K562 (cell line): ENCODE data around the gene ACTRT3. TPM values are rescaled to one million over a fixed set of nuclear protein-coding genes. Genes with fewer than 3 reads are reported as not detected.

Experiments used
- BDP1 ChIP-seq: IDR thresholded peaks from 3 replicates; pipeline ENCODE4 v1.6.1; 2011; ENCODE audit not compliant: insufficient read length, insufficient read depth
- BRD9 ChIP-seq: fragments of 450-650 bp; IDR thresholded peaks from 2 replicates; pipeline ENCODE4 v1.6.1; 2018; ENCODE audit warnings: low read depth; ENCODE audit not compliant: partially characterized antibody
- BRF2 ChIP-seq: IDR thresholded peaks from 3 replicates; pipeline ENCODE4 v1.6.1; 2011; ENCODE audit warnings: borderline replicate concordance, mild to moderate bottlenecking; ENCODE audit not compliant: insufficient read length, insufficient read depth
- CGGBP1 ChIP-seq: fragments of 250-450 bp; sonication (Bioruptor Pico); IDR thresholded peaks from 2 replicates; pipeline ENCODE4 v1.9.0; 2021; ENCODE audit warnings: mild to moderate bottlenecking
- CTBP1 ChIP-seq: fragments of 450-650 bp; IDR thresholded peaks from 2 replicates; pipeline ENCODE4 v1.6.1; 2016; ENCODE audit warnings: borderline replicate concordance
- ELF2 ChIP-seq: fragments of 250-450 bp; sonication (Bioruptor Pico); IDR thresholded peaks from 2 replicates; pipeline ENCODE4 v1.5.0; 2021; ENCODE audit warnings: mild to moderate bottlenecking
- NCOR1 ChIP-seq: fragments of 450-650 bp; IDR thresholded peaks from 2 replicates; pipeline ENCODE4 v1.6.1; 2016; ENCODE audit warnings: mild to moderate bottlenecking, moderate library complexity
- PHF8 ChIP-seq: fragments of 200-600 bp; sonication (generic); IDR thresholded peaks from 2 replicates; pipeline ENCODE4 v1.6.1; 2012; ENCODE audit warnings: mixed run types, mild to moderate bottlenecking, inconsistent platforms, low read length, moderate library complexity, borderline replicate concordance
- RFX5 ChIP-seq: IDR thresholded peaks from 2 replicates; pipeline ENCODE4 v1.6.1; 2011; ENCODE audit warnings: low read depth, mild to moderate bottlenecking, improper control_type of control experiment, low read length
- SP1 ChIP-seq: sonication (generic); formaldehyde crosslinking; IDR thresholded peaks from 2 replicates; pipeline ENCODE4 v1.8.1; 2022; ENCODE audit warnings: mild to moderate bottlenecking, missing genetic modification reagents
- STAT5A ChIP-seq: IDR thresholded peaks from 2 replicates; pipeline ENCODE4 v1.6.1; 2012; ENCODE audit warnings: low read length, inconsistent platforms, borderline replicate concordance
- TBL1XR1 ChIP-seq, 2 experiments: IDR thresholded peaks; 2 replicates each; pipeline ENCODE4 v1.6.1; 2012; ENCODE audit warnings: improper control_type of control experiment in 2 of 2, low read length in 2 of 2, mild to moderate bottlenecking in 1 of 2
- TBP ChIP-seq: optimal IDR thresholded peaks from 2 replicates; pipeline ENCODE3; 2011; ENCODE audit warnings: low read depth, low read length, improper control_type of control experiment
- TFAM ChIP-seq: fragments of 250-450 bp; sonication (Bioruptor Pico); conservative IDR thresholded peaks from 2 replicates; pipeline ENCODE4 v1.5.0; 2021; ENCODE audit warnings: mild to moderate bottlenecking, moderate library complexity
- USF2 ChIP-seq: sonication (generic); formaldehyde crosslinking; IDR thresholded peaks from 2 replicates; pipeline ENCODE4 v1.5.0; 2020; ENCODE audit warnings: missing genetic modification reagents
- ZBTB33 ChIP-seq: sonication (generic); formaldehyde crosslinking; IDR thresholded peaks from 2 replicates; pipeline ENCODE4 v1.8.1; 2023; ENCODE audit warnings: mild to moderate bottlenecking, missing genetic modification reagents
- polyA plus RNA-seq, 8 experiments: library from polyadenylated mRNA; depleted of rRNA in 4 of 8; stranded (reverse) in 5 of 8; unstranded in 3 of 8; fragments of >200 nt; fragmentation: Nextera tagmentation in 2 of 8; fragmentation: Illumina TruSeq in 1 of 8; extraction: Ambion mirVana in 2 of 8; extraction: Trizol in 1 of 8; gene quantifications; 2 replicates each; pipeline versions ENCODE4 v1.2.1 to v1.2.3, GENCODE V29; 2011 to 2014; ENCODE audit warnings: inconsistent platforms in 1 of 8, missing spikeins in 1 of 8
- total RNA-seq, 7 experiments: library from RNA; depleted of rRNA in 6 of 7; stranded (reverse); fragments of >200 nt in 6 of 7; fragmentation: Illumina TruSeq in 2 of 7; extraction: Trizol in 2 of 7; gene quantifications; 2 replicates each; pipeline versions ENCODE4 v1.2.1 to v1.2.3, GENCODE V29; 2011 to 2021; ENCODE audit warnings: low replicate concordance in 1 of 7
- TF ChIP-seq, protein P1 (sequence below), 3 experiments: fragments of 200-800 bp in 1 of 3; fragments of 250-450 bp in 1 of 3; fragments of 450-650 bp in 1 of 3; sonication (Bioruptor Pico) in 1 of 3; sonication (Bioruptor generic) in 1 of 3; formaldehyde crosslinking in 1 of 3; IDR thresholded peaks; 2 replicates each; pipeline versions ENCODE4 v1.6.1 to v1.8.0; 2016 to 2022; ENCODE audit warnings: mild to moderate bottlenecking in 2 of 3, missing genetic modification characterization in 2 of 3, missing compliant biosample characterization in 1 of 3, moderate library complexity in 1 of 3
- TF ChIP-seq, protein P2 (sequence below): fragments of 250-450 bp; sonication (Bioruptor Pico); IDR thresholded peaks from 2 replicates; pipeline ENCODE4 v1.4.0; 2020

Gene ACTRT3
- total and polyA plus RNA-seq, 9 of the 15 experiments (the other 6 are each of a cell fraction or from before 2014, with no cell fraction given): 0.06 to 0.11 (median 0.07) TPM; not detected in 5

DNA sequence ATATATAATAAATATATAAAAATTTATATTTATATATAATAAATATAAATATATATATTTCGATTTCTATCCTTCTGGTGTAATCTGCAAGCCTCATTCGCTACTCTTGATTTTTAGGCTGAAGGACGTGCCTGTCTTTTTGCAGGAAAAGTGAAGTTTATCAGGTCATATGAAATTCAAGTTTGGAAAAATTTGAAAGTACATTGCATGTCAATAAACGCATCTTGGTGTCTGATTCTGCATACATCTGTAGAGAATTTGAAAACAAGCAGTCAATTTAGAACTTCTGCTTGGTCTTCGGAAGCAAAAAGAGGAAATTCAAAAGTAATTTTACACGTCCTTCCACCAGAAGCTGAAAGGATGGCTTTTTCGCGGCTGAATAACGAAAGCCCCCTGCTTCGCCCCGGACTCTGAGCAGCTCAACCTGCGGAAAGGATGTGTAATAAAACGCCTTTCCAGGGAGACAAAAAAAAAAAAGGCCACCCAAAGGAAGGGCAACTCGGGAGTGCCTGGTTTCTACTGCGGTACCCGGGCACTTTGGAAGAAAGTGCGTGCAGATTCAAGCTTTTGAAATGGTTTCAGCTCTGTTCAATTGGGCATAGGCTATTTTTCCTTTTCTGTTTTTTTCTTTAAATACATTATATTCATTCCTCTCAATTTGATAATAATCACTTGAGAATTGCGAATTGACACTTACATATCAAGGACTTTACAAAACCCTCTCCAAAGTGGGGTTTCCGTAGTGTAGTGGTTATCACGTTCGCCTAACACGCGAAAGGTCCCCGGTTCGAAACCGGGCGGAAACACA, 2.3 kb upstream of the ACTRT3 start (continued):
- TF ChIP-seq CGGBP1 (CRISPR knock-in tag): no peak
- TF ChIP-seq CTBP1: 0 out of 2 replicates have a peak, but pooled peaks have one; percentile 29
- no peak for TF ChIP-seq NCOR1
- TF ChIP-seq, protein P1, sequence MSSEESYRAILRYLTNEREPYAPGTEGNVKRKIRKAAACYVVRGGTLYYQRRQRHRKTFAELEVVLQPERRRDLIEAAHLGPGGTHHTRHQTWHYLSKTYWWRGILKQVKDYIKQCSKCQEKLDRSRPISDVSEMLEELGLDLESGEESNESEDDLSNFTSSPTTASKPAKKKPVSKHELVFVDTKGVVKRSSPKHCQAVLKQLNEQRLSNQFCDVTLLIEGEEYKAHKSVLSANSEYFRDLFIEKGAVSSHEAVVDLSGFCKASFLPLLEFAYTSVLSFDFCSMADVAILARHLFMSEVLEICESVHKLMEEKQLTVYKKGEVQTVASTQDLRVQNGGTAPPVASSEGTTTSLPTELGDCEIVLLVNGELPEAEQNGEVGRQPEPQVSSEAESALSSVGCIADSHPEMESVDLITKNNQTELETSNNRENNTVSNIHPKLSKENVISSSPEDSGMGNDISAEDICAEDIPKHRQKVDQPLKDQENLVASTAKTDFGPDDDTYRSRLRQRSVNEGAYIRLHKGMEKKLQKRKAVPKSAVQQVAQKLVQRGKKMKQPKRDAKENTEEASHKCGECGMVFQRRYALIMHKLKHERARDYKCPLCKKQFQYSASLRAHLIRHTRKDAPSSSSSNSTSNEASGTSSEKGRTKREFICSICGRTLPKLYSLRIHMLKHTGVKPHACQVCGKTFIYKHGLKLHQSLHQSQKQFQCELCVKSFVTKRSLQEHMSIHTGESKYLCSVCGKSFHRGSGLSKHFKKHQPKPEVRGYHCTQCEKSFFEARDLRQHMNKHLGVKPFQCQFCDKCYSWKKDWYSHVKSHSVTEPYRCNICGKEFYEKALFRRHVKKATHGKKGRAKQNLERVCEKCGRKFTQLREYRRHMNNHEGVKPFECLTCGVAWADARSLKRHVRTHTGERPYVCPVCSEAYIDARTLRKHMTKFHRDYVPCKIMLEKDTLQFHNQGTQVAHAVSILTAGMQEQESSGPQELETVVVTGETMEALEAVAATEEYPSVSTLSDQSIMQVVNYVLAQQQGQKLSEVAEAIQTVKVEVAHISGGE (CRISPR knock-in tag; IDR thresholded peaks at IDR 0.05): no peak; a peak in 1 of 6 replicates
- no peak for TF ChIP-seq STAT5A
- TF ChIP-seq, protein P2, sequence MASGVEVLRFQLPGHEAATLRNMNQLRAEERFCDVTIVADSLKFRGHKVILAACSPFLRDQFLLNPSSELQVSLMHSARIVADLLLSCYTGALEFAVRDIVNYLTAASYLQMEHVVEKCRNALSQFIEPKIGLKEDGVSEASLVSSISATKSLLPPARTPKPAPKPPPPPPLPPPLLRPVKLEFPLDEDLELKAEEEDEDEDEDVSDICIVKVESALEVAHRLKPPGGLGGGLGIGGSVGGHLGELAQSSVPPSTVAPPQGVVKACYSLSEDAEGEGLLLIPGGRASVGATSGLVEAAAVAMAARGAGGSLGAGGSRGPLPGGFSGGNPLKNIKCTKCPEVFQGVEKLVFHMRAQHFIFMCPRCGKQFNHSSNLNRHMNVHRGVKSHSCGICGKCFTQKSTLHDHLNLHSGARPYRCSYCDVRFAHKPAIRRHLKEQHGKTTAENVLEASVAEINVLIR (CRISPR knock-in tag): no peak
- TF ChIP-seq RFX5: no peak; the same call in 1 of the 2 replicates
- peak; percentile 96 for TF ChIP-seq BRD9
- peak in 1 of 2 experiments; percentile 64; a peak in 1 of 4 replicates for TF ChIP-seq TBL1XR1 (IDR thresholded peaks at IDR 0.05; ENCODE audit: low read length in 2 of 2)
- no peak for TF ChIP-seq ZBTB33
- TF ChIP-seq BDP1: peak; percentile 54
- TF ChIP-seq TBP: peak; percentile 99
- no peak for TF ChIP-seq BRF2
- no peak for TF ChIP-seq TFAM
- TF ChIP-seq ELF2 (CRISPR knock-in tag): no peak
- TF ChIP-seq PHF8: peak; percentile 21; the same call in 1 of the 2 replicates
- TF ChIP-seq SP1: no peak; the same call in 1 of the 2 replicates
- no peak for TF ChIP-seq USF2 (CRISPR knock-in tag)
